EH (cell line): ENCODE measurements around the gene CDSN.
"Not testable (repeated sequence)": the region's sequence is repeated elsewhere in the genome, so short reads cannot be mapped to it uniquely, and the experiment has no call there.

Experiments used
- DNase-seq: peaks from one replicate; pipeline ENCODE4 v3.0.0-alpha.2; 2015; ENCODE audit warnings: low read depth

The CDSN gene, protein sequence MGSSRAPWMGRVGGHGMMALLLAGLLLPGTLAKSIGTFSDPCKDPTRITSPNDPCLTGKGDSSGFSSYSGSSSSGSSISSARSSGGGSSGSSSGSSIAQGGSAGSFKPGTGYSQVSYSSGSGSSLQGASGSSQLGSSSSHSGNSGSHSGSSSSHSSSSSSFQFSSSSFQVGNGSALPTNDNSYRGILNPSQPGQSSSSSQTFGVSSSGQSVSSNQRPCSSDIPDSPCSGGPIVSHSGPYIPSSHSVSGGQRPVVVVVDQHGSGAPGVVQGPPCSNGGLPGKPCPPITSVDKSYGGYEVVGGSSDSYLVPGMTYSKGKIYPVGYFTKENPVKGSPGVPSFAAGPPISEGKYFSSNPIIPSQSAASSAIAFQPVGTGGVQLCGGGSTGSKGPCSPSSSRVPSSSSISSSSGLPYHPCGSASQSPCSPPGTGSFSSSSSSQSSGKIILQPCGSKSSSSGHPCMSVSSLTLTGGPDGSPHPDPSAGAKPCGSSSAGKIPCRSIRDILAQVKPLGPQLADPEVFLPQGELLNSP

DNA sequence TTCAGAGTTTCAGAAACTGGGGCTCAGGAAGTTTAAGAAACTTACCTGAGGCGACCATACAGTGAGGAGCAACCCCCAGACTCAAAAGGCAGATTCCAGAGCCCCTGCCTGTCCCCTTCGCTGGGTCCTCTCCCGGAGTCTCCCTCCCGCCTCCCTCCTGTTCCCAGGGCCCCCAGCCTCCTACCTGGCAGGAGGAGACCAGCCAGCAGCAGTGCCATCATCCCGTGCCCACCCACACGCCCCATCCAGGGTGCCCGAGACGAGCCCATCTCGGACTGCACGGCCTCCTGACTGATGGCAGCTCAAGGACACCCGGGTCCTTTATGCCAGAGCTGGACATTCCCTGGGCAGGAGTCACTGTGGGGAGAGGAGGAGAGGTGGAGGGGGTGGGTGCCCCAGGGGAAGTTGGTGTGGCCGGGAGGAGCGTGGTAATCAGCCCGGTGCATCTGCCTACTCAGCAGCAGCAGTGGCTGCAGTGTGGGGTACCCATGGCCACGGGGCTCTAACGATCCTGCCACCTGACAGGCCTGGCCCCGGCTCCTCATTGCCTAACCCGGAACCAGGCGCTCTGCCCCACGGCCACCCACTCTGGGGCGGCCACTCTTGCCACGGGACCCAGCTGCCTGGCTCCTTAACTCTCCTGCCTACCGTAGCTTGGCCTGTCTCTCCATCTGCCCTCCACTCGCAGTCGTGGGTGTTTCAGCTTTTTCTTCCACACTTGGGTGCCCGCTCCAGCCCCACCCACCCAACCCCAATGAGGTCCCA is at the start of gene CDSN:
CDSN (minus strand) TSS at position 296 of the 765 bp plus-strand sequence; CDS start at position 269, 27 bp downstream.
- no peak for DNase-seq

DNA sequence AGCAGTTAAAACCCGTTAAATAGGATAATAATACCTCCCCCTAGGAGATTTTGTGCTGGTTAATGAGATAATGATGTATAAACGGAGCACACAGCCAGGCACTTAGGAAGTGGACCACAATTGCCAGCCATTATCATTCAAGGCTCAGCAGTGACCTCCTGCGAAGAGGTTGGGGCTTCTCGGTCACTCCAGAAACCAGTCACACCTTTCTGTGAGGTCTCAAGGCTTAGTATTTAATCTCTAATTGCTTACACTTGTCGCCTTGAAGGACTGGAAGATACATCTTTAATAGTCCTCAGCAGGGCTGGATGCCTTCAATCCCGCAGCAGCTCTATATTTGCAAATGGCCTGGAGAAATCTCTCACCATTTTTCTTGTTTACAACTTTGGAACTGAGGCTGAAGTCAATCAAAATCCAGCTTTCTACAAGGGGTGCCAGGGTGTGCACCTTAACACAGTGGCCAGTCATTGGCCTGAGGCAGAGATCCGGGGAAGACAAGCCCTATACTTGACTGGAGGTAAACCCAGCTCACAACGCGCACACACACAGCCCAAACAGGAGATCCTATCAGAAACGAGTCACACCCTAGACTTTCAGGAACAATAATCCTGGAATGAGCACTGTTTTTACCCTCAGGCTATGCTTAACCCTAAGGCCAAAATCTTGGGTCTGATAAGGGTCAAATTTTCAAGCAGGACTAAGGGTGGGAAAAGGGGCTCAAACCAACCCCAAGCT is 49.0 kb upstream of the CDSN start:
- peak; percentile 11 for DNase-seq

DNA sequence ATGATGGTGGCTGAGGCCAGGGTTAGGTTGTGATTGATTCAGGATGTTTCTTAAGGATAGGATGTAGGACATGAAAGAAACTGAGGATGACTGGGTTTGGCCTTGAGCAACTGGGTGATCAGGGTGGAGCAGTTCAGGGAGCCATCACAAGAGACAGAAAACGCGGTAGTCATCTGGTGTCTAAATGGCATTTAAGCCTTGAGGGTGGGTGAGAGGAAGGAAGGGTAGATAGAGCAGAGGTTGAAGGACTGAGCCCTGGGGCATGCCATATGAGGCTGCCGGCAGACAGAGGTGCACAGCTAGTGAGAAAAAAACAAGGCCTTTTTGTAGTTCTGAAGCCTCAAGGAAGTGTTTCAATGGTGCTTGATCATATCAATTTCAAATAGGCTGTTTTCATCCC is 48.4 kb upstream of the CDSN start:
- DNase-seq = no peak

DNA sequence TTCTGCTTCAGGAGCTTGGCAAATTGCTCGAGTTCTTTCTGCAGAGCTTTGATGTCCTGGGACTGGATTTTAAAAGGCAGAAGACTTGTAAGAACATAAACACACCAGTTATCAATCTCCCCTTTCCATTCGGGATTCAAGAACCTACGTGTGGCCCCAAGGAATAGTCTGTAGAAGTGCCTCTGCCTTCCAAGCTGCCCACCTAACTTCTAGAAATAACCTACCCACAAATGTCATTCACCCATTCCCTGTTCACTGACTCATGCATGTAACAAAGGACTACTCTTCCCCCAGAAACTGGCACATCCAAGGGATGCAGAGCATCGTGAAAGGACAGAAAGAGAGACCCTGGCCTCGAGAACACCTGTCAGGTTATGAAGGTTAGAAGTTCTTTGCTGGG is 45.7 kb upstream of the CDSN start:
- DNase-seq = no peak

DNA sequence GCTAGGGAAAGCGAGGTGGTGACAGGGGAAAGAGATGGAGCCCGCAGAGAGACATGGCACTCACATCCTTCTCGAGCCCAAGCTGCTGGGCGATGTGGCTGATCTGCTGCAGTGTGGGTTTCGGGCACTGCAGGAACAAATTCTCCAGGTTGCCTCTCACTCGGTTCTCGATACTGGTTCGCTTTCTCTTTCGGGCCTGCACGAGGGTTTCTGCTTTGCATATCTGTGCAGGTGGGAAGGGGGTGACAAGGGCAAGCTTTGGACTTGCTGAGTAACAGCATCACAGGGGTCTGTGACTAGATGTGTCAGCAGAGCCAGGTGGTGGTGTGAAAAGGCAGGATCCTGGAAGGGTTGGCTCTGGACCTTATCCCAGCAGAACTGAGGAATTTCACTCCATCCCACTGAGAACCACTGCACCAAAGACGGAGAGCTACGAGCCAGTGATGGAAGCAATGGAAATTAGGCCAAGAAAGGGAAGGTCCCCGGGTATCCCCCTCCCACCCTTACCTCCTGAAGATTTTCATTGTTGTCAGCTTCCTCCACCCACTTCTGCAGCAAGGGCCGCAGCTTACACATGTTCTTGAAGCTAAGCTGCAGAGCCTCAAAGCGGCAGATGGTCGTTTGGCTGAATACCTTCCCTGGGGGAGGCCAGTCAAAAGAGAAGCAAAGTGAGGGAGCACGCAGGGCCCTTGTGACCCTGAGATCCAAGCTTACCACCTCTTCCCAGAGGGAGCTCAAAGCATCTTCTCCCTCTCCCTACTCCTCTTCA is 45.0 kb upstream of the CDSN start:
- not testable (repeated sequence) for DNase-seq

DNA sequence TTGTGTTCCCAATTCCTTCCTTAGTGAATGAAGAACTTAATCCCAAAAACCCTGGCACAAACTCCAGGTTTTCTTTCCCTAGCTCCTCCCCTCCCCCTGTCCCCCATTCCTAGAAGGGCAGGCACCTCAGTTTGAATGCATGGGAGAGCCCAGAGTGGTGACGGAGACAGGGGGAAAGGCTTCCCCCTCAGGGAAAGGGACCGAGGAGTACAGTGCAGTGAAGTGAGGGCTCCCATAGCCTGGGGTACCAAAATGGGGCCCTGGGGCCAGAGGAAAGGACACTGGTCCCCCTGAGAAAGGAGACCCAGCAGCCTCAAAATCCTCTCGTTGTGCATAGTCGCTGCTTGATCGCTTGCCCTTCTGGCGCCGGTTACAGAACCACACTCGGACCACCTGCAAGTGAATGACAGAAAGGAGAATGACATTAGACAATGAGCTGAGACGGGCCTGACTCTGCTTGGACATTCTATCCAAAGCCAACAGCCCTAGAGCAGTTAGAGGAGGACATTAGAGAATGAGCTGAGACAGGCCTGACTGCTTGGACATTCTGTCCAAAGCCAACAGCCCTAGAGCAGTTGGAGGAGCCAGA is 44.3 kb upstream of the CDSN start:
- not testable (repeated sequence) for DNase-seq

DNA sequence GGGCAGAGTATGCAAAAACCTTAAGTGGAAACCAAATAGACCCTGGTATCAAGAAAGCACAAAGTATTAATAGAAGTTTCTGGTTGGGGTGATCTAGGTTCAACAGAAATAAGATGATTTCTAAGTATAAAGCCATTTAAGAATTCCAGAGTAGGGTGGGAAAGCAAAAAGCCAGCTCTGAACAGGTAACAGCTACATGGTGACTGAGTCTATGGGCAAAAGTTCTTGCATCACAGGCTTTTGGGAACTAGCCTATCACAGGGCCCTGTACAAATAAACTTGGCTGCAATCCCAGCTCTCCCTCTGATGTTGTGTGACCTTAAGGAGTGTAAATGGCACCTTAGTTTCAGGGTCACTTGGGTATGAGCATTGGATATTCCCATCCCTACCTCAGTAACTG is 43.7 kb upstream of the CDSN start:
- no peak for DNase-seq

DNA sequence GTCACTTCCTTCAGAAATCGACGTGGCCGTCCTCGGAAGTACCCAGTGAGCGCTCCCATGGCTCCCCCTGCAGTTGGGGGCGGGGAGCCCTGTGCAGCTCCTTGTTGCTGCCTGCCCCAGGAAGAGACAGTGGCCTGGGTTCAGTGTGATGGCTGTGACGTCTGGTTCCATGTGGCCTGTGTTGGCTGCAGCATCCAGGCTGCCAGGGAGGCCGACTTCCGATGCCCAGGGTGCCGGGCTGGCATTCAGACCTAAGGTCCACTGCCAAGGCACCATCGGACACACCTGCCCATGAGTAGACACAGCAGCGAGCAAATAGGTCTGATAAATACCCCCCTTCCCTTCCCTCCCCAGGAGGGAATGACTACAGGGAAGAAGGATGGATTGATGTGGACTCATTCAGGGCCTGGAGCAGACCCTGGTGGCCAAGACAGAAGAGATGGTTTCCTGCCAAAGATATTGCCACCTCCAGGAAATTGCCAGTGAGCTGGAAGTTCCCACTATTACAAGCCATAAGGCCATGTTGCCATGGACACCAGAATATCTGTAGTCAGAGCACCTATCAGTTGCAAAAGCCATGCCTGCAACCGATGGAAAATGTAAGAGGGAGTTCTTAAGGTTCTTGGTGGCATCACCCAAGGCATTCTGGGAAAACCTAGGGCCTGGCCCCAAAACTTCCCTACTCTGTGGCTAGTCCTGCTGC is 42.4 kb upstream of the CDSN start:
- DNase-seq = no peak

DNA sequence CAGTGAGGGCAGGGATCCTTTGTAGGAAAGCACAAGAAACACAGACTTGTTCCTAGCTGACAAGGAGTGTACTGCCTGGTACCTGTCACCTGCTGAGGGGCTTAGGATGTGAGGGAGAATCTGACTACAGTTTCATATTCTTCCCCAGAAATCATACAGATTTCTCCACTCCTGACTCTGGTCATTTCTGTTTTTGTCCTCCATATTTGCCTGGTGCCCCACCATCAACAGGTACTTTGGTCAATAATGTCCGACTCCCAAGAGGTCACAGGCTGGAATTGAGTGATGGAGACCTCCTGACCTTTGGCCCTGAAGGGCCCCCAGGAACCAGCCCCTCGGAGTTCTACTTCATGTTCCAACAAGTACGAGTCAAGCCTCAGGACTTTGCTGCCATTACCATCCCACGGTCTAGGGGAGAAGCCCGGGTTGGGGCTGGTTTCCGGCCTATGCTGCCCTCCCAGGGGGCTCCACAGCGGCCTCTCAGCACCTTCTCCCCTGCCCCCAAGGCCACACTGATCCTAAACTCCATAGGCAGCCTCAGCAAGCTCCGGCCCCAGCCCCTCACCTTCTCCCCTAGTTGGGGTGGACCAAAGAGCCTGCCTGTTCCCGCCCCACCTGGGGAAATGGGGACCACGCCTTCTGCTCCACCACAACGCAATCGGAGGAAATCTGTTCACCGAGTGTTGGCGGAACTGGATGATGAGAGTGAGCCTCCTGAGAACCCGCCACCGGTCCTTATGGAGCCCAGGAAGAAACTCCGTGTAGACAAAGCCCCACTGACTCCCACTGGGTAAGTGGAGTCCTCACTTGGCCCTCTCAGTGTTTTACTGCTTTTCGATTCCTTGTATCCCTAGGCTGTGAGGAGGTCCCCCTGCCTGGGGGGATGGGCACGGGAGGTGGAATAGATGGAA is 41.2 kb upstream of the CDSN start:
- no peak for DNase-seq

DNA sequence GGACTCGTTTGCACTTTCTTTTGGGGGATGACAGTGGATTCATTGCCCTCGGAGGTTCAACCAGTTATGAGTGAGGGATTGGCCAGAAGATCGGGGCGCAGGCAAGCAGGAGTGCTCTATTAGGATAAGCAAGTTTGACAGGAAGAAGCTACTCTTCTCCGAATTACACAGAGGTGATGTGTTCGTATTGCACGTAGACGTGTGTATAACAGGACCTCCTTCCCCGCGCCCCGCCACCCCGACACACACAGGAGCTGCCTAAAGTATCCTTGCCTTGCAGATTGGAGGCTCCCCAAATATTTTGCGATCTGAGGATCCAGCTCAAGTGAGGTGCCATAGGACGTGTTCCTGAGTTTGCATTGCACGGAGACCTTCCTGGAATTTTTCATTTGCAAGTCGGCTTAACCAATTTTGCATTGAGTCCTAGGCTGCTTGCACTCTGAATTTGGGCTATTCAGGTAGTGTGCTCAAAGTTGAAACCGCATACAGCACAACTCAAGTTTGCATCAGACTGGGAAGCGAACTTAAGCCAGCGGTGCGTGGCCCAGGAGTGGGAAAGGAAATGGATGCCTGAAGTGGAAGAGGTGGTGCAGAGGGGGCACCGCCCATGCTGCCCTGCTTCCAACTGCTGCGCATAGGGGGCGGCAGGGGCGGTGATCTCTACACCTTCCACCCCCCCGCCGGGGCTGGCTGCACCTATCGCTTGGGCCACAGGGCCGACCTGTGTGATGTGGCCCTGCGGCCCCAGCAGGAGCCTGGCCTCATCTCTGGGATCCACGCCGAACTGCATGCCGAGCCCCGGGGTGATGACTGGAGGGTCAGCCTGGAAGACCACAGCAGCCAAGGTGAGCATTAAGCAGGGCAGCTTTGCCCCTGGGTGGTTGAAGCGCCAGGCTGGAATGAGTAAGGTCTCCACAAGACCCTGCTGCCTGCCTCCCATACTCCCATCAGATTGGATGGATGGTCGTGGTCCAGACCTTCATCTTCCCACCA is 38.9 kb upstream of the CDSN start:
- peak; percentile 40 for DNase-seq

DNA sequence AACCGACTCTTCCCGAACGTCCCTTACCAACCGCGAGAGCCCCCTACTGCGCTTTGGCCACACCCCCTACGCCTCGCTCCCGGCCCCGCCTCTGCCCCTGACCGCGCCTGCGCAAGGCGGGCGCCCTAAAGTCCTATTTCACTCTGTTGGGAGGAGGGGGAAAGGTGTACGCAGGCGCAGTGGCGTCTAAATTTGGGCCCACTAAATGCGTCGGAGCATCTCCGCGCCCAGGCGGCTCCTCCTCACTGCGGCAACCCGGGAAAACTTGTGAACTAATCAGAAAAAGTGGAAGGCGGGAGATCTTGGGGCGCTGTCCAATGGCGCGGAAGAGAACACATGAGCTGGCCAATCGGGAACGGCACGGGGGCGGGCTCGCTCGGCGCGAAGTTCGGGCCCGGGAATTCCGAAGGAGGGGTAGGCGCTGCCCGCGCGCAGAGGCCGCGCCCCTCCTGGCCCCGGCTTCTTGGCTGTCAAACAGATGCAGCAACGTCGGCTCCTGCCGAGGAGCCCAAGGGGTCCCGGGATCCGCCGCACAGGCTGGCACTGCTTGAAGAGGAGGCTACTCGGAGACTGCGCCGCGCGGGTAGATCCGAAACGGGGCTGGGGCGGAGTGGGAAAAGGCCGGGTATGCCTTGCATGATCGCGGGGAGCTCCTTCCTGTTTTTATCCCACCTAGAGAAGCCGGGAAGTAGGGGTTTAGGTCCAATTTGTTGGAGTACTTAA is 38.1 kb upstream of the CDSN start, which contains the start of gene TCF19:
TCF19 (plus strand) TSS at position 450 of the 723 bp plus-strand sequence. CDS start 881 bp downstream, outside the sequence.
- DNase-seq = peak; percentile 99

DNA sequence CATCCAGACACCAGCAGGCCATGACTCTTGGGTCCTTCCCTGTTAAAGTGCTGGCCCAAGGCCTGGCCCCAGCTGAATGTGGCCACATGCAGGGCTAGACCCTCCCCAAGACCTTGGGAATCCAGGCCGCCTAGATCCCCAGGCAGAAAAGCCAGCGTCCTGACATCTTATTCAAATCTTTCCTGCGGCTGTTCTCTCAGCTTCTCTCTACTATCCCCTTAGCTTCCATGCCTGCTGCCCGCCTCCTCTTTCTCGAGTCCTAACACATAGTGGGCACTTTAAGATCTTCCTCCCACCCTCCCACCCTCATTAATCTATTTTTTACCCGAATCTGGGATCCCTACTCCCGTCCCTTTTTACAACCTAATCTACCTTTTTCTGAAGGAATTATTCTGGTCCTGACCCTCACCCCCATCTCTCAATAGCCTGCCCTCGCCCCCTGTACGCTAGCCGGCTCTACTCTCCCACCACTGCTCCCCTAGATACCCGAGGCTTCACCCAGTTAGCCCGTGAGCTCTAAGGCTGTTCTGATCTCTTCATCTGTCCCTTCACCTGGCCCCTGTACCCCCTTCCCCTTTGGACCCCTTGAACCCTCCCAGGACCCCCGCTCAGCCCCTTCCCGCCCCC is 37.4 kb upstream of the CDSN start, which contains the start of gene CCHCR1:
CCHCR1 (minus strand) TSS at position 290 of the 627 bp plus-strand sequence; CDS start at position 88, 202 bp downstream.
- no peak for DNase-seq

DNA sequence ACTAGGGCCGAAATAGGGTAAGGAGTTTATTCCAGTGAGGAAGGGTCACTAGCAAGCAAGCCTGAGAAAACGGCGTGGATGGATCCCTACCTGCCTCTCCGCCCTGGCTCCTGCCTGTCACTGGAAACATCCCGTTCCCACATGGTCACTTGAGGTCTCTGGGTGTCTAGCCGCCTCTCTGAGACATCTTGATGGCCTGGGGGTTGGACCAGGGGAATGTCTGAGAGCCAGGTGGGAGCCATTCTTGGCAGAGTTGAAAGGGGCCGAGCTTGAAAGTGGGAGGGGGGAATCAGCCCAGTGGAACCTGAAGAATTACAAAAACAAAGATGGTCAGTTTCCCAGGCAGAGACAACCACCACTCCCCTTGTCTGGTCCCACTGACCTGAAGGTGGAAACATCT is 36.4 kb upstream of the CDSN start:
- no peak for DNase-seq

DNA sequence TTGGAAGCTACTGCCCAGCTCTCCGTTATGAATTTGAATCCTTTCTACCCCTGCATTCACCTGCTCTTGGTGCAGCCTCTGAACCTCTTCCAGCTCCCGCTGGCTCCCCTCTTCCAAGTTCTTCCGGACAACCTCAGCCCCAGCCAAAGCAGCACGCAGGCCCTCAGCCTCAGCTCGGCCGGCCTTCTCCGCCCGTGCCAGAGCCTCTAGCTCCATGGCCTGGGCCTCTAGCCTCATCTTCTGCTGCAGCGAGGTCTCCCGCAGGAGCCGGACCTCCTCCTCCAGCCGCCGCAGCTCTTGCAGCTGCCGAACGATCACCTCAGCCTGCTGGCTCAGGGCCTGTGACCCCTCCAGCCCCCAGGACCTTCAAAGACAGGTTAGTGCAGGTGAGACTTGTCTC is 34.2 kb upstream of the CDSN start:
- DNase-seq = no peak

DNA sequence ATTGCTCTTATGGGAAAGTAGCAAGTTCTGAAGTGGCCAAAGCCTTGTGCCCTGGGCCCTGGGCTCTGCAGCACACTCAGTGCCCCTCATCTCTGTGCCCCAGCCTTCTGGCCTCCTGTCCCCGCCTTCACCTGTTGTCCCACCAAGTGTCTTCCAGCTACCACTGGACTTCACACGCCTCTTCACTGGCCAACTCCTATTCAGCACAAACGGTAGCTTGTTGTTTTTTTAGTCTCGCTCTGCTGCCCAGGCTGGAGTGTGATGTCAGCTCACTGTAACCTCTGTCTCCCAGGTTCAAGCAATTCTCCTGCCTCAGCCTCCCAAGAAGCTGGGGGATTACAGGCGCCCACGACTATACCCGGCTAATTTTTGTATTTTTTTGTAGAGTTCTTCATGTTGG is 32.5 kb upstream of the CDSN start:
- no peak for DNase-seq

DNA sequence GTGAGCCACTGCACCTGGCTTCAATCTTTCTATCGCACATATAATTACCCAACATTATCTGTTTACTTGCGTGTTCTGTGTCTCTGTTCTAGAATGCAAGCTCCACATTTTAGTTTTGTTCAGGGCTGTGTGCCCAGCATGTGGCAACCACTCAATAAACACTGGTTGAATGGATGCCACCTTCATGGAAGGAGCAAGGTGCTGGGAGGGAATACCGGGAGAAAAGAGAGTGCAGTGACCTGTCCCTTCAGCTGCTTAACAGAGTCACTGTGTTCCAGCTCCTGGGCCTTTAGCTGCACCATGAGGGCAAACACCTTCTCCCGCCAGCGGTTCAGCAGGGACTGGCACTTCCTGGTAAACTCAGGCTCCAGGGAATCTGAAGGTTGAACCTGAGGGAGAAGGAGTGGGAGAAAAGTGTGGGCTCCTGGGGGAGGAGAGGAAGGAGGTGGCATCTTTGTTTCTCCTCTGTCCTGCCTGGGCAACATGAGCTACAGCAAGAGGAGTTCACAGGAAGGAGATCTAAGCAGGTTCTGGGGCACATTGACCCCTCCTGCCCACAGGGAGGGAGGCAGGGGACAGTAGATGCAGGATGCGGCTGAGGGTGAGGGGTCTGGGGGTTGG is 29.7 kb upstream of the CDSN start:
- DNase-seq = no peak
